ENCODE measurements around the gene ODAD4.

ODAD4 gene

GRCh38 chr17:41970901-41971331 is 40.5 kb downstream of the ODAD4 start:
- no peak for DNase-seq (ENCODE audit: low read depth in 2 of 2)

DNA sequence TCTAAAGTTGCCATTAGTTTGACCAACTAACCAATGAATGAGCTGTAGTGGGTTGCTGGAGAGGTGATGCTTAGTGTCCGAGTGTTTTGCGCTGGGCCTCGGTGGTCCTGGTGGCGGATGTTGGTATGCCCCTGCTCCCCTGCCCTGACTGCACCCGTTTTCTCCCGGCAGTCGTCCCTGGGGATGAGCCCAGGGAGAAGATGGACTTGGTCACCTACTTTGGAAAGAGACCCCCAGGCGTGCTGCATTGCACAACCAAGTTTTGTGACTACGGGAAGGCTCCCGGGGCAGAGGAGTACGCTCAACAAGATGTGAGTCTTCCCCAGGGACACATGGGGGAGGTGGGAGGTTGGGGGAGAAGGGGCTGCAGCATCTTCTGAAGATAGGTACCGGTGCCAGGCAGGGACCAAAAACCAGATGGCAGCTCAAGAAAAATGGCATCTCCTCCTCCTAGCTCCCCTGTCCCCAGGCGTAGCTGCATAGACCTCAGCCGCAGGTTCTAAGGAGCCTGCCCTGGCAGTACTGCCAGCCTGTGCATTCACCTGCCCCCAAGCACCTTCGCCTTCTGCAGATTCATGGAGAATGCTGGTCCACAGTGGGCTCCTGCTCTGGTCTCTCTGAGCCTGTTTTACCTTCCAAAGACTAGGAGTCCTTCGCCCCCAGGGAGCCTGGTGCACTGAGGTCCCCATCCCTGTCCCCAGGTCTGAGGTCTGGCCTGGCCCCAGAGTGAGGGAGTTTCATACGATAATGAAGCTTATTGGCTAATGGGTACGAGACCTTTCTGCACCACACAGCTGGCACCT is 41.5 kb downstream of the ODAD4 start:
- no peak for DNase-seq (ENCODE audit: low read depth in 2 of 2)

- no peak for DNase-seq (ENCODE audit: low read depth in 2 of 2)
Measured at GRCh38 chr17:41972571-41973407, 42.4 kb downstream of the ODAD4 start.

DNA sequence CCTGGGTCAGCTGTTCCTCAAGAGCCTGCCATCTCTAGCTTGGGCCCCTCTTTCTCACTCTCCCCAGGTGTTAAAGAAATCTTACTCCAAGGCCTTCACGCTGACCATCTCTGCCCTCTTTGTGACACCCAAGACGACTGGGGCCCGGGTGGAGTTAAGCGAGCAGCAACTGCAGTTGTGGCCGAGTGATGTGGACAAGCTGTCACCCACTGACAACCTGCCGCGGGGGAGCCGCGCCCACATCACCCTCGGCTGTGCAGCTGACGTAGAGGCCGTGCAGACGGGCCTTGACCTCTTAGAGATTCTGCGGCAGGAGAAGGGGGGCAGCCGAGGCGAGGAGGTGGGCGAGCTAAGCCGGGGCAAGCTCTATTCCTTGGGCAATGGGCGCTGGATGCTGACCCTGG is 43.0 kb downstream of the ODAD4 start:
- DNase-seq (ENCODE audit: low read depth in 2 of 2), result no peak

- no peak for DNase-seq (ENCODE audit: low read depth in 2 of 2)
Measured at GRCh38 chr17:41974031-41974430, 43.6 kb downstream of the ODAD4 start.

DNA sequence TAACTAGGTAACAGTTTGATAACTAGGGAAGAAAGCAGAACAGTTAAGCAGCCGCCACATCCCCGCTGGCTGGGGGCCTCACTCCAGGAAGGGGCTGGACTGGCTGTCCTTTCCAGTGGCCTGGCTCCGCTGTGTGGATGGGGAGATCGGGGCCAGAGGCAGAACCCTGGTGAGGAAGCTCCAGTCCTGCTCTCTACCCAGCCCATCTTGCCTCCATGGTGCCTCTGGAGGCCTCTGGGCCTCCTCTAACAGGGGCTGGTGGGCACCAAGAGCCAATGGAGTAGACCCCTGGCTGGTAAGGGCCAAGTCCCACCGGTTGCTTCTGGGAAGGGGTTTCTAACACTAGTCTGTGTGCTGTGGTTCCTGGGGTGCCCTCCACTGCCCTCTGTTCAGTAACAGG is 44.2 kb downstream of the ODAD4 start:
- DNase-seq (ENCODE audit: low read depth in 2 of 2), result no peak

GRCh38 chr17:41975099-41976083 is 45.0 kb downstream of the ODAD4 start:
- DNase-seq (ENCODE audit: low read depth in 2 of 2), result no peak

DNA sequence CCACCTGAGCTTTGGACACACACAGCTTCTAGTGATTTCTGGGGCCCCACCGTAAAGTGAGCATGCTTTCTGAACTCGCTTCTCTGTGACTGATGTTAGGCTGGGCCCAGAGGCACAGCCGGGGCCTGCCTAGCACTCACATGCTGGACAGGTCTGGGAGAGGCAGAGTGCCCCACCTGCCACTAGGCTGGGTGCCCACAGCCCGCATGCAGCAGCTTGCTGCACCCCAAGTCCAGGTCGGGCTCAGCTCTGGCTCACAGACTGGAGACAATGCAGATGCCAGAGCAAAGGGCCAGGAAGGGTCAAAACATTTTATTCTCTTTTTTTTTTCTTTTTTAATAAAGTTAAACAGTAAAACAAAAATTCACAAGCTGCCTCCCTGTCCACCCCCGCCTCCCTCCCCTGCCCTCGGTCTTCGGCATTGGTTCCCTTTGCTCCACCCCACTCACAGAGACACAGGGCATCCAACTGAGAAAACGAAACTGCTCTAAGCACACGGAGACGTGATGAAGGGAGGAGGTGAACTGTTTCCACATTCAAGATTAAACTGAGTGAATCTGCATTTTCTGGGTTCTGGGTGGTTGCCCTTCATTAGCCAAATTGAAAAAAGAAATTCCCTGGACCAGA is 45.8 kb downstream of the ODAD4 start:
- DNase-seq (ENCODE audit: low read depth in 2 of 2), result no peak

GRCh38 chr17:41977991-41978390 is 47.6 kb downstream of the ODAD4 start:
- no peak for DNase-seq (ENCODE audit: low read depth in 2 of 2)

DNA sequence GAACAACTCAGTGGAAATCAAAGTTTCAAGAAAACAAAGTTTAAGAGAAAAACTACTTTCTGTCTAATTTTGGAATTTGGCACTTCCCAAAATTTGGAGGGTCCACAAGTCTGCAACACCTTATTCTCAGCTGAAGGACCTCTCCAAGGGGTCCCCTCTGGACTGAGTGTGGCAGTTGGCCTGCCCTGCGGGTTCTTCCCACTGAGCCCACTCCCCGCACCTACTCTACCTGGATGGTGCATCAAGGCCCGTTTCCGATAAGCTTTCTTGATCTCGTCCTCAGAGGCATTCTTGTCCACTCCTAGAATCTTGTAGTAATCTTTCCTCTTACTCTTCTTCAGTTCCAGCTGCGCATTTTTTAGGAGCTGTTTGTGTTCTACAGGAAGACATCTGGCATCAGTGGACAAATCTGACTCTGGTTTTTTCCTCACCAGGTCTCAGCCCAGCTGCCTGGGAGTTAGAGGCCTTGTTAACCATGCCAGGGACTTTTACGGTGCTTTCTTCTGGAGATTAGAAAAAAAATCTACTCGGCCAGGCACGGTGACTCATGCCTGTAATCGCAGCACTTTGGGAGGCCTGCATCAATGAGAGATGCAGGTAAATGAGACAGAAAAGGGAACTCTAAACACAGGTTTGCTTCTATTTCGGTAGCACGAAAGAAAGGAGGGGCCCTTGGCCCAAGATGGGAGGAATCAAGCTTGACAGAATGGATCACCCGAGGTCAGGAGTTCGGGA is 51.8 kb downstream of the ODAD4 start:
- DNase-seq (ENCODE audit: low read depth in 2 of 2), result no peak

DNA sequence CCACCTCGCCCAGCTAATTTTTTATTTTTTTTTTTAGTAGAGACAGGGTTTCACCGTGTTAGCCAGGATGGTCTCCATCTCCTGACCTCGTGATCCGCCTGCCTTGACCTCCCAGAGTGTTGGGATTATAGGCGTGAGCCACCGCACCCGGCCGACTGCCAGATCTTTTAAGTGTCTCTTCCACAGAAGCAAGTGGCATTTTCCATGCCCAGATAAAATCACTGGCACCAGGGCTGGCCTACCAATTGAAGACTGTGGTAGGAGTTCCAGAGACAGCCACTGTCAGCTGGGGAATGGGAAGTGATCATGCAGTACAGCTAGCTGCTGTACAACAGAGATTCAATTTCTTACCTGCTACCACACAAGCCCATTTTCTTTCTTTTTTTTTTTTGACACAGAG is 54.0 kb downstream of the ODAD4 start:
- DNase-seq (ENCODE audit: low read depth in 2 of 2), result no peak

DNA sequence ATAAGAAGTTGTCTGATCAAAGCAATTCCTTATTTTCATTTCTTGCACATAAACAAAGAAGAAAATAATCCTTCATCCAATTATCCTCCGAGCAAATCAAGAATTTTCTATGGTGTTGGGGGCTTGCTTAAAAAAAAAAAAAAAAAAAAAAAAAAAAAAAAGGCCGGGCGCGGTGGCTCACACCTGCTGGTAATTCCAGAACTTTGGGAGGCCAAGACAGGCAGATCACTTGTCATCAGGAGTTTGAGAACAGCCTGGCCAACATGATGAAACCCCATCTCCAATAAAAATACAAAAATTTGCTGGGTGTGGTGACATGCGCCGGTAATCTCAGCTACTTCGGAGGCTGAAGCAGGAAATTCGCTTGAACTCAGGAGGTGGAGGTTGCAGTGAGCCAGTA is 55.5 kb downstream of the ODAD4 start:
- no peak for DNase-seq (ENCODE audit: low read depth in 2 of 2)

DNA sequence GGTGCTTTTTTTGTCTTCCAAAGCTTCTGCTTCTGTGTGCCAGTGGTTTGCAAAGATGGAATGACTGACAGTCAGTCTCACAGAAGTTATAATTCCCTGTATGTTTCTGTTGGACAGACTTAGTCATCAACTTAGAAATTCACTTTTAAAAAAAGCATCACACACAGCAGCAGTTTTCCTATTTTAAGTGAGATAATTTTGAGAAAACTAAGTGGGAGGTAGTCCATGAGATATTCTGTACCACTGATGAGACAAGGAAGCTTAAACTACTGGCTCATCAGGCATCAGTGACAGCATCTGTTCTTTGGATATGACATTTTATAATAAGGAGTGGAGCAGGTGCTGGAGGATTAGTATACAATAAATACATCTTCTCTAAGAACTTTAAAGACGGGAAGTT is 56.2 kb downstream of the ODAD4 start:
- no peak for DNase-seq (ENCODE audit: low read depth in 2 of 2)

- DNase-seq (ENCODE audit: low read depth in 2 of 2), result no peak
Measured at GRCh38 chr17:41987642-41988041, 57.2 kb downstream of the ODAD4 start.

GRCh38 chr17:41988418-41988817 is 58.0 kb downstream of the ODAD4 start:
- DNase-seq (ENCODE audit: low read depth in 2 of 2), result no peak

DNA sequence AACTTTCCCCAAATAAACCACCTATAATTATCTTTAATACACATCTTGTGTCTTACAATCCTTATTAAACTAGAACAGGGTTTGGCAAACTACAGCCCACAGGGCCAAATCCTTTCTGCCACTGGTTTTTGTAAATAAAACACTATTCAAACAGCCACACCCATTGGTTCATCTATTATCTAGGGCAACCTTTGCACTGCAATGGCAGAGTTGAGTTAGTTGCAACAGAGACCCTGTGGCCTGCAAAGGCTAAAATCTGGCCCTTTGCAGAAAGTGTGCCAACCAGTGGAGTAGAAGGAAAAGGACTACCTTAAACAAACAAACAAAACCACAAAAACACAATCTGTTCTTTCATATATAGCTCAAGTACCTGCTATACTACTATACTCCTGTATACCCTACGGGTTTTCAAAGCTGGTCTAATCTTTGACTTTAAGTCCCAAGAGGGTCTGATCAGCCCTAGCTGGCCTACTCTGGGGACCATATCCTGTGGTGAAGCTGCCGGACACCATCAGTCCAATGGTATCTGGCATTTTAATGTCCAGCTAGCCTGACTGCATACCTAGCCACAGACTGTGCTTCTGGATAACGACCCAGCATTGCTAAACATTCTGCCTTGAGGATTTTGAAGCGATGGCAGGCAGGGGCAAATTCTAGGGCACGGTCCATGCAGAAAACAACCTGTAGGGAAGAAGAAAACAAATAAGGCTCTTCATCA is 59.4 kb downstream of the ODAD4 start:
- DNase-seq (ENCODE audit: low read depth in 2 of 2), result no peak

DNA sequence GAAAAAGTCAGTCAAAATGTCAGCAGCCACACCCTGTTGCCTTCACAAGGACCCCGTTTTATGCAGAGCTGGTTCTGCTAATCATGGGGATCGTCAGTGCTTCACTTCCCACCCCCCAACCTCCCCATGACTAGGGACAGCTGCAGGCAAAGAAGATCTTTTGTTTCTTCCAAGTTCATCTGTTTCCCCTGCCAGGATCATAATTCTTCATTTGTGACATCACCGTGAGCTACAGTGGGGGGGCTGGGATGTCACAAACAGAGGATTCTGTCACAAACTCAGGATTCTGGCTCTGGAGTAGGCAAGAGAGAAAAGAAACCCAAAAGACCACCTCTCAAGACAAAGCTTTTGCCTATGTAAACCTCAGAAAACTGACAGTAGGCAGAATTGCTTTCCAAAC is 62.2 kb downstream of the ODAD4 start:
- no peak for DNase-seq (ENCODE audit: low read depth in 2 of 2)

DNA sequence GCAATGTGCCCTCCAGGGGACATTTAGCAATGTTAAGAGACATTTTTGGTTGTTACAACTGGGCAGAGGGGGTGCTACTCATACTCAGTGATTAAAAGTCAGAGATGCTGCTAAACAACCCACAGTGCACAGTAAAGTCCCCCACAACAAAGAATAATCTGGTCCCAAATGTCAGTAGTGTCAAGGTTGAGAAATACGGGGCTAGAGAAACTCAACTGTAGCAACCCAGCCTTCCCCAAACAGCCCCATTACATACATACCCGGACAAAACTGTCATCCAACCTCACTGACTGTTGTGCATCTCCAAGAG is 66.4 kb downstream of the ODAD4 start:
- no peak for DNase-seq (ENCODE audit: low read depth in 2 of 2)

- no peak for DNase-seq (ENCODE audit: low read depth in 2 of 2)
Measured at GRCh38 chr17:41998497-41998896, 68.1 kb downstream of the ODAD4 start.

GRCh38 chr17:42000413-42001133 is 70.2 kb downstream of the ODAD4 start:
- DNase-seq (ENCODE audit: low read depth in 2 of 2), result no peak
